Measurements from ENCODE around the gene NDUFS3.

NDUFS3 gene

GRCh38 chr11:47539681-47540039 lies 39.2 kb upstream of the NDUFS3 start:
- no peak overlapping the region for H3K4me3 ChIP-seq (ENCODE audit: low read depth, low read length)

DNA sequence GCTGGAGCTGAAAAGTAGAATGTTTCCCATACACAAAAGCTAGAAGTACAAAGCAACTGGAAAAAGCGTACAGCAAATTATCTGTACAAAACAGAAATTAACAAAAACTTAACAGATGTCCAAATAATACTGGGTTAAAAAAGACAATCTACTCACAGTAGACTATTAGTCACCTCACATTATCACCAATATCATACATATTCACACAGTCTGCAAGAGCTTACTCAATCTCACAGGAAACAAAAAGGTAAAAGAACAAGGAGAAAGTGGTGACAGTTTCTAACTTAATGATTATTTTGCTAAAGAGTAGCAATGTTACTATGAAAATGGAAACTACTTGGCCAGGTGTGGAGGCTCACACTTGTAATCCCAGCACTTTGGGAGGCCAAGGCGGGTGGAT lies 37.8 kb upstream of the NDUFS3 start:
- peaks cover 12% of the 10 kb centered on the region for H3K4me1 ChIP-seq (ENCODE audit: control insufficient read depth, insufficient read depth, low read length)

More at GRCh38 chr11:47539681-47540039, 39.2 kb upstream of the NDUFS3 start:
- Histone ChIP-seq H3K36me3 (ENCODE audit: control insufficient read depth in 2 of 2, insufficient read depth in 1 of 2, low read length in 2 of 2) (peaks cover 0 to 4% of the 10 kb centered on the region in 2 experiments; a peak in 2 of 3 replicates), H3K9me3 (ENCODE audit: control insufficient read depth, insufficient read depth, low read depth, low read length) (no peaks in the 10 kb centered on the region), H3K27ac (ENCODE audit: extremely low read depth, low read depth, low read length) (no peak overlapping the region), H3K4me1 (ENCODE audit: control insufficient read depth, insufficient read depth, low read length) (peaks cover 17% of the 10 kb centered on the region)
- POLR2A ChIA-PET: interaction anchor here (0.9 to 1.6 kb wide), 4 partner anchors 12 to 55 kb away, joined by 3 to 6 read pairs (median 3); partner anchors contain the start of gene CELF1
- TF ChIP-seq ZNF580 (tag by site-specific recombination; IDR thresholded peaks at IDR 0.05) (no peak), SCRT2 (tag by site-specific recombination; IDR thresholded peaks at IDR 0.05) (peak; percentile 90), ZNF596 (tag by site-specific recombination; IDR thresholded peaks at IDR 0.05) (no peak), ZNF248 (tag by site-specific recombination; IDR thresholded peaks at IDR 0.05) (no peak), TRIM28 (IDR thresholded peaks at IDR 0.05; ENCODE audit: borderline replicate concordance, low read length) (no peak), ZNF677 (tag by site-specific recombination; IDR thresholded peaks at IDR 0.05) (no peak), PRDM1 (tag by site-specific recombination; IDR thresholded peaks at IDR 0.05) (0 out of 2 replicates have a peak, but pooled peaks have one; percentile 11), ZNF776 (tag by site-specific recombination; IDR thresholded peaks at IDR 0.05; ENCODE audit: borderline replicate concordance) (no peak)
- TF ChIP-seq, protein P1, sequence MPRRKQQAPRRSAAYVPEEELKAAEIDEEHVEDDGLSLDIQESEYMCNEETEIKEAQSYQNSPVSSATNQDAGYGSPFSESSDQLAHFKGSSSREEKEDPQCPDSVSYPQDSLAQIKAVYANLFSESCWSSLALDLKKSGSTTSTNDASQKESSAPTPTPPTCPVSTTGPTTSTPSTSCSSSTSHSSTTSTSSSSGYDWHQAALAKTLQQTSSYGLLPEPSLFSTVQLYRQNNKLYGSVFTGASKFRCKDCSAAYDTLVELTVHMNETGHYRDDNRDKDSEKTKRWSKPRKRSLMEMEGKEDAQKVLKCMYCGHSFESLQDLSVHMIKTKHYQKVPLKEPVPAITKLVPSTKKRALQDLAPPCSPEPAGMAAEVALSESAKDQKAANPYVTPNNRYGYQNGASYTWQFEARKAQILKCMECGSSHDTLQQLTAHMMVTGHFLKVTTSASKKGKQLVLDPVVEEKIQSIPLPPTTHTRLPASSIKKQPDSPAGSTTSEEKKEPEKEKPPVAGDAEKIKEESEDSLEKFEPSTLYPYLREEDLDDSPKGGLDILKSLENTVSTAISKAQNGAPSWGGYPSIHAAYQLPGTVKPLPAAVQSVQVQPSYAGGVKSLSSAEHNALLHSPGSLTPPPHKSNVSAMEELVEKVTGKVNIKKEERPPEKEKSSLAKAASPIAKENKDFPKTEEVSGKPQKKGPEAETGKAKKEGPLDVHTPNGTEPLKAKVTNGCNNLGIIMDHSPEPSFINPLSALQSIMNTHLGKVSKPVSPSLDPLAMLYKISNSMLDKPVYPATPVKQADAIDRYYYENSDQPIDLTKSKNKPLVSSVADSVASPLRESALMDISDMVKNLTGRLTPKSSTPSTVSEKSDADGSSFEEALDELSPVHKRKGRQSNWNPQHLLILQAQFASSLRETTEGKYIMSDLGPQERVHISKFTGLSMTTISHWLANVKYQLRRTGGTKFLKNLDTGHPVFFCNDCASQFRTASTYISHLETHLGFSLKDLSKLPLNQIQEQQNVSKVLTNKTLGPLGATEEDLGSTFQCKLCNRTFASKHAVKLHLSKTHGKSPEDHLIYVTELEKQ (tag by site-specific recombination; IDR thresholded peaks at IDR 0.05; ENCODE audit: borderline replicate concordance): no peak
- TF ChIP-seq, protein P2, sequence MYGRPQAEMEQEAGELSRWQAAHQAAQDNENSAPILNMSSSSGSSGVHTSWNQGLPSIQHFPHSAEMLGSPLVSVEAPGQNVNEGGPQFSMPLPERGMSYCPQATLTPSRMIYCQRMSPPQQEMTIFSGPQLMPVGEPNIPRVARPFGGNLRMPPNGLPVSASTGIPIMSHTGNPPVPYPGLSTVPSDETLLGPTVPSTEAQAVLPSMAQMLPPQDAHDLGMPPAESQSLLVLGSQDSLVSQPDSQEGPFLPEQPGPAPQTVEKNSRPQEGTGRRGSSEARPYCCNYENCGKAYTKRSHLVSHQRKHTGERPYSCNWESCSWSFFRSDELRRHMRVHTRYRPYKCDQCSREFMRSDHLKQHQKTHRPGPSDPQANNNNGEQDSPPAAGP (tag by site-specific recombination; IDR thresholded peaks at IDR 0.05): no peak
- CTCF ChIA-PET: interaction anchor here (0.6 to 1.3 kb wide), 6 partner anchors 10 to 172 kb away, joined by 3 to 6 read pairs (median 3); partner anchors contain the start of gene CELF1

More for the DNA sequence above, 37.8 kb upstream of the NDUFS3 start:
- ChIA-PET CTCF (no interaction called here), POLR2A (interaction anchor here (1.6 kb wide), 1 partner anchor 11 kb away, joined by 6 read pairs; no protein-coding TSS in a partner anchor)
- Histone ChIP-seq H3K36me3 (ENCODE audit: control insufficient read depth in 2 of 2, insufficient read depth in 1 of 2, low read length in 2 of 2) (peaks cover 0 to 3% of the 10 kb centered on the region in 2 experiments; a peak in 2 of 3 replicates), H3K27ac (ENCODE audit: extremely low read depth, low read depth, low read length) (no peak overlapping the region), H3K4me3 (ENCODE audit: low read depth, low read length) (no peak overlapping the region), H3K9me3 (ENCODE audit: control insufficient read depth, insufficient read depth, low read depth, low read length) (no peaks in the 10 kb centered on the region)
- TF ChIP-seq ZSCAN23 (tag by site-specific recombination; IDR thresholded peaks at IDR 0.05) (no peak), ZNF19 (tag by site-specific recombination; IDR thresholded peaks at IDR 0.05; ENCODE audit: low read depth) (no peak), ZNF132 (tag by site-specific recombination; IDR thresholded peaks at IDR 0.05; ENCODE audit: borderline replicate concordance) (no peak), ZNF548 (tag by site-specific recombination; IDR thresholded peaks at IDR 0.05) (no peak), ZNF280C (tag by site-specific recombination; IDR thresholded peaks at IDR 0.05) (no peak), ZNF777 (tag by site-specific recombination; IDR thresholded peaks at IDR 0.05; ENCODE audit: borderline replicate concordance) (no peak), REST (tag by site-specific recombination; IDR thresholded peaks at IDR 0.05) (no peak), ZNF394 (tag by site-specific recombination; IDR thresholded peaks at IDR 0.05; ENCODE audit: borderline replicate concordance) (no peak)

Data from HEK293 (cell line).